Sciatic nerve (tissue), 2 donors: ENCODE results near the gene GRIN2A. TPM values are rescaled to one million over a fixed set of nuclear protein-coding genes. Genes with fewer than 3 reads are reported as not detected.
"Not testable (repeated sequence)": the region's sequence is repeated elsewhere in the genome, so short reads cannot be mapped to it uniquely, and the experiment has no call there.

Experiments used
- ATAC-seq: fragments of 200-7000 bp; cut with Tn5 transposase; one replicate; pipeline ENCODE4 v1.9.1; 2020; ENCODE audit warnings: mild to moderate bottlenecking, moderate library complexity
- DNase-seq: peaks from one replicate; pipeline ENCODE4 v3.0.0-alpha.2; 2020; ENCODE audit warnings: low spot score
- intact Hi-C: fragments of 100-400 bp; cut with DNase I; formaldehyde crosslinking; loops from one replicate; pipeline ENCODE4 v1.14.2; 2022
- total RNA-seq: library from RNA; stranded (reverse); fragmentation: NEBNext Ultra II Directional; extraction: Animal tissue kit (Norgen Biotek cat#: 25700); gene quantifications from one replicate; pipeline ENCODE4 v1.2.1, GENCODE V29; 2021
- donor health status: DM: no; HTN: no; CAD: no.
- donor health status: DM: no; HTN: no; CAD: no.

GRIN2A gene
- total RNA-seq, 1 donor from 2014 or later, result 0.89 TPM

- DNase-seq, result no peak
- no peak for ATAC-seq
- intact Hi-C loops, result no loop called here
Observed at GRCh38 chr16:9909072-9909825, 273.0 kb downstream of the GRIN2A start.

GRCh38 chr16:9908613-9909012 is 273.6 kb downstream of the GRIN2A start:
- intact Hi-C loops, result no loop called here

GRCh38 chr16:9907752-9908151 is 274.5 kb downstream of the GRIN2A start:
- no peak for DNase-seq
- intact Hi-C loops, result no loop called here
- no peak for ATAC-seq

More at GRCh38 chr16:9908613-9909012, 273.6 kb downstream of the GRIN2A start:
- ATAC-seq (no peak), DNase-seq (no peak)

GRCh38 chr16:9906218-9906617 is 276.0 kb downstream of the GRIN2A start:
- ATAC-seq (no peak), DNase-seq (no peak)
- intact Hi-C loops, result no loop called here

GRCh38 chr16:9904526-9904925 is 277.7 kb downstream of the GRIN2A start:
- intact Hi-C loops, result no loop called here
- ATAC-seq (no peak), DNase-seq (no peak)

- DNase-seq (no peak), ATAC-seq (no peak)
- intact Hi-C loops, result no loop called here
Observed at GRCh38 chr16:9900576-9900975, 281.7 kb downstream of the GRIN2A start.

- no peak for DNase-seq
- no peak for ATAC-seq
- intact Hi-C loops, result no loop called here
Observed at GRCh38 chr16:9898555-9898954, 283.7 kb downstream of the GRIN2A start.

- intact Hi-C loops, result no loop called here
- no peak for ATAC-seq
- no peak for DNase-seq
Observed at GRCh38 chr16:9898124-9898523, 284.1 kb downstream of the GRIN2A start.

GRCh38 chr16:9895817-9896216 is 286.4 kb downstream of the GRIN2A start:
- DNase-seq (no peak), ATAC-seq (no peak)
- intact Hi-C loops, result no loop called here

GRCh38 chr16:9885876-9886275 is 296.4 kb downstream of the GRIN2A start:
- intact Hi-C loops, result no loop called here
- DNase-seq (no peak), ATAC-seq (no peak)

- ATAC-seq (no peak), DNase-seq (no peak)
- intact Hi-C loops, result no loop called here
Observed at GRCh38 chr16:9885467-9885866, 296.8 kb downstream of the GRIN2A start.

GRCh38 chr16:9875981-9876380 is 306.2 kb downstream of the GRIN2A start:
- intact Hi-C loops, ATAC-seq, DNase-seq: not testable (repeated sequence)

- ATAC-seq (no peak), DNase-seq (no peak)
- intact Hi-C loops, result no loop called here
Observed at GRCh38 chr16:9874219-9874618, 308.0 kb downstream of the GRIN2A start.

- DNase-seq (no peak), ATAC-seq (no peak)
- intact Hi-C loops, result no loop called here
Observed at GRCh38 chr16:9870962-9871361, 311.3 kb downstream of the GRIN2A start.

- ATAC-seq (no peak), DNase-seq (no peak)
- intact Hi-C loops, result no loop called here
Observed at GRCh38 chr16:9869776-9870175, 312.5 kb downstream of the GRIN2A start.

GRCh38 chr16:9868606-9869149 is 313.6 kb downstream of the GRIN2A start:
- intact Hi-C loops, result no loop called here
- ATAC-seq (no peak), DNase-seq (no peak)

GRCh38 chr16:9867176-9867575 is 315.1 kb downstream of the GRIN2A start:
- intact Hi-C loops, result no loop called here
- no peak for ATAC-seq
- no peak for DNase-seq

GRCh38 chr16:9864461-9864860 is 317.8 kb downstream of the GRIN2A start:
- ATAC-seq, result no peak
- intact Hi-C loops, result no loop called here
- DNase-seq, result no peak

- no peak for DNase-seq
- intact Hi-C loops, result no loop called here
- ATAC-seq, result no peak
Observed at GRCh38 chr16:9862327-9862726, 319.9 kb downstream of the GRIN2A start.

- intact Hi-C loops, result no loop called here
- ATAC-seq, result no peak
- no peak for DNase-seq
Observed at GRCh38 chr16:9860876-9861275, 321.4 kb downstream of the GRIN2A start.
